Gastrocnemius medialis (tissue), 4 donors: ENCODE measurements around the gene SLFN5.

Experiments used
- POLR2A ChIP-seq, 2 donors: fragments of 450-650 bp; IDR thresholded peaks; one replicate each; pipeline ENCODE4 v1.6.1; 2017; ENCODE audit warnings: antibody characterized with exemption in 2 of 2, mild to moderate bottlenecking in 2 of 2, moderate library complexity in 2 of 2
- TF ChIP-seq, protein P1 (sequence below), 5 experiments: fragments of 450-650 bp in 3 of 5; fragments of 200-600 bp in 2 of 5; sonication (generic) in 2 of 5; IDR thresholded peaks in 4 of 5; conservative IDR thresholded peaks in 1 of 5; 1 replicate in 4 of 5; 2 replicates in 1 of 5; pipeline ENCODE4 v1.5.1; 2016 to 2019; ENCODE audit warnings: antibody characterized with exemption in 5 of 5, mild to moderate bottlenecking in 3 of 5, moderate library complexity in 3 of 5

DNA sequence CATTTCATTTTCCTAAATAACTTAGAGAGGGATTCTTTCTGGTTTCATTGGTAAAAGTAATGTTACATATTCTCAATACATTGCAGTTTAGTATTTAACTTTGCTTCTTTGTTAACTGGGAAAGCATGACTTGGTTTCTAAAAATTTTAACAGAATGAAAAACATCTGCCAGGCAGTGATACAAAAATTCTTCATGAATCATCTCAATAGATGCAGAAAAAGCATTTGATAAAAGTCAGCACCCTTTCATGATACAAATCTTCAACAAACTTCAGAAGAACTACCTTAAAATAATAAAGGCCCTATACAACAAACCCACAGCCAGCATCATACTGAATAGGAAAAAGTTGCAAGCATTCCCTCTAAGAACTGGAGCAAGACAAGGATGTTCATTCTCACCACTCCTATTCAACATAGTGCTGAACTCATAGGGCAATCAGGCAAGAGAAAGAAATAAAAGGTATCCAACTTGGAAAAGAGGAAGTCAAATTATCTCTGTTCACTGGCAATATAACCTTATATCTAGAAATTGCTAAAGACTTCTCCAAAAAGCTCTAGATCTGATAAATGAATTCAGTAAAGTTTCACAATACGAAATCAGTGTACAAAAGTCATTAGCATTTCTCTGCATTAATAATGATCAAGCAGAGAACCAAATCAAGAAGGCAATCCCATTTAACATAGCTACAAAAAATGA, 50.4 kb downstream of the SLFN5 start:
- TF ChIP-seq, protein P1, sequence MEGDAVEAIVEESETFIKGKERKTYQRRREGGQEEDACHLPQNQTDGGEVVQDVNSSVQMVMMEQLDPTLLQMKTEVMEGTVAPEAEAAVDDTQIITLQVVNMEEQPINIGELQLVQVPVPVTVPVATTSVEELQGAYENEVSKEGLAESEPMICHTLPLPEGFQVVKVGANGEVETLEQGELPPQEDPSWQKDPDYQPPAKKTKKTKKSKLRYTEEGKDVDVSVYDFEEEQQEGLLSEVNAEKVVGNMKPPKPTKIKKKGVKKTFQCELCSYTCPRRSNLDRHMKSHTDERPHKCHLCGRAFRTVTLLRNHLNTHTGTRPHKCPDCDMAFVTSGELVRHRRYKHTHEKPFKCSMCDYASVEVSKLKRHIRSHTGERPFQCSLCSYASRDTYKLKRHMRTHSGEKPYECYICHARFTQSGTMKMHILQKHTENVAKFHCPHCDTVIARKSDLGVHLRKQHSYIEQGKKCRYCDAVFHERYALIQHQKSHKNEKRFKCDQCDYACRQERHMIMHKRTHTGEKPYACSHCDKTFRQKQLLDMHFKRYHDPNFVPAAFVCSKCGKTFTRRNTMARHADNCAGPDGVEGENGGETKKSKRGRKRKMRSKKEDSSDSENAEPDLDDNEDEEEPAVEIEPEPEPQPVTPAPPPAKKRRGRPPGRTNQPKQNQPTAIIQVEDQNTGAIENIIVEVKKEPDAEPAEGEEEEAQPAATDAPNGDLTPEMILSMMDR (IDR thresholded peaks at IDR 0.05 in 4 of 5, conservative IDR thresholded peaks at IDR 0.05 in 1 of 5) = no peak
- no peak for TF ChIP-seq POLR2A (IDR thresholded peaks at IDR 0.05)
